ENCODE data around the gene FUT8.

Gene FUT8

DNA sequence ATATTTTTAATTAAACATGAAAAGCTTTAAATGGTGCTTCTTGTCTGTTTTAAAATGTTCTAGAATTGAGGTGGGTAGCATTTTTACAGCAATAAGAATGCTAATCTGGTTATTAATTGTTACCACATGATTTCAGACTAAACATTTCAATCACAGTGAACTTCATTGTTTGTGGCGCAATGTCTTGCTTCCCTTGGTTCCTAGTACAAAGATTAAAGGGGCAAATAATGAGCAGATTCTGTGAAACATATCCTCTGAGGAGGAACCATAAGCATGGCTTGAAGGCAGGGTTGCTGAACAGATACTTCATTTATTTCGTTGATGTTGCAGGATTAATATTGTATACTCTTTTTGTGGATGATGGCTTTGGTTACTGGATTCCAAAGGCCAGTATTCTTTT, 162.1 kb downstream of the FUT8 start:
- no peak for DNase-seq (ENCODE audit: low read depth)
- H3K4me3 ChIP-seq (ENCODE audit: low read depth, low read length), result no peak overlapping the region
- TF ChIP-seq CTCF (IDR thresholded peaks at IDR 0.05; ENCODE audit: control insufficient read depth, extremely low read depth, insufficient read depth), result no peak

DNA sequence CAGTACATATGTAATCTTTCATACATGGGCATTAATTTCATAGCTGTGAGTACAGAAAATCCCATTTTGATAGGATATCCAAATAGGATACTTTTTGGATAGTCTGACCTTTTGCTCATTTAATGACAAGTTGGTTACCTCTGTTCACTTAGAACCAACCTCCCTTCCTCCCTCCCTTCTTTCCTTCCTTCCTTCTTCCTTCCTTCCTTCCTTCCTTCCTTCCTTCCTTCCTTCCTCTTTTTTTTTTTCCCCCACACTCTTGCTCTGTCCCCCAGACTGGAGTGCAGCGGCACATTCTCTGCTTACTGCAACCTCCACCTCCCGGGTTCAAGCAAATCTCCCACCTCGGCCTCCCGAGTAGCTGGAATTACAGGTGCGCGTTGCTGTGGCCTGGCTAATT, 162.9 kb downstream of the FUT8 start:
- no peak overlapping the region for H3K4me3 ChIP-seq (ENCODE audit: low read depth, low read length)
- no peak for TF ChIP-seq CTCF (IDR thresholded peaks at IDR 0.05; ENCODE audit: control insufficient read depth, extremely low read depth, insufficient read depth)
- no peak for DNase-seq (ENCODE audit: low read depth)

- TF ChIP-seq CTCF (IDR thresholded peaks at IDR 0.05; ENCODE audit: control insufficient read depth, extremely low read depth, insufficient read depth), result no peak
- H3K4me3 ChIP-seq (ENCODE audit: low read depth, low read length), result no peak overlapping the region
- no peak for DNase-seq (ENCODE audit: low read depth)
Measured at GRCh38 chr14:65580973-65581372, 168.4 kb downstream of the FUT8 start.

GRCh38 chr14:65581378-65581777, 168.8 kb downstream of the FUT8 start:
- no peak for DNase-seq (ENCODE audit: low read depth)
- TF ChIP-seq CTCF (IDR thresholded peaks at IDR 0.05; ENCODE audit: control insufficient read depth, extremely low read depth, insufficient read depth), result no peak
- no peak overlapping the region for H3K4me3 ChIP-seq (ENCODE audit: low read depth, low read length)

DNA sequence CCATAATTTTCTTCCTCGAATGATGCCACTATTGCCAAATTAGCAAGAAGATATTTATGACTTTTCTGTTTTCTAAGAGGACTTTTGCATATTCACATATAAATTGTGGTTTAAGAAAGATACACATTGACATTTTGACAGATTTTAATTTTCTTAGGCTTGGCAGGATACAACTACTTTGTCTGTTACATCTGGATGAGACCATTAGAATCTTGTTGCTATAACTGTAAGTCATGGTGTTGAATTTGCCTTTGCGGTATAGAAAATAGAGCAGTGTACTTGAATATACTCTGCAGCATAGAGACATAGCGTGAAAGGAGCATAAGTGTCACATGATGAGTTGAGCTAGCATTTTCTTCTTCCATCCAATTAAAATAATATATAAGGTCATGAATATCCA, 169.3 kb downstream of the FUT8 start:
- no peak for TF ChIP-seq CTCF (IDR thresholded peaks at IDR 0.05; ENCODE audit: control insufficient read depth, extremely low read depth, insufficient read depth)
- DNase-seq (ENCODE audit: low read depth), result no peak
- no peak overlapping the region for H3K4me3 ChIP-seq (ENCODE audit: low read depth, low read length)

DNA sequence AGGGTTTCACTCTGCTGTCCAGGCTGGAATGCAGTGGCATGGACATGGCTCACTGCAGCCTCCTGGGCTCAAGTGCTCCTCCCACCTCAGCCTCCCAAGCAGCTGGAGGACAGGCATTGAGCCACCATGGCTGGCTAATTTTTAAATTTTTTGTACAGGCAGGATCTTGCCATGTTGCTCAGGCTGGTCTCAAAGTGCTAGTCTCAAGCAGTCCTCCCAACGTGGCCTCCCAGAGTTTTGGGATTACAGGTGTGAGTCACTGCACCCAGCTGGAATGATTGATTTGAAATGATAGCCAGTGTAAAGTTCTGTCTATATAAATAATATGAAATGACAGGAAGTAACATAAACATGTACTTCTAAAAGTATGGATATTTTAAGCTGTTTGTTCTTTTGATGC, 172.7 kb downstream of the FUT8 start:
- TF ChIP-seq CTCF (IDR thresholded peaks at IDR 0.05; ENCODE audit: control insufficient read depth, extremely low read depth, insufficient read depth), result no peak
- no peak overlapping the region for H3K4me3 ChIP-seq (ENCODE audit: low read depth, low read length)
- DNase-seq (ENCODE audit: low read depth), result no peak

GRCh38 chr14:65588426-65589140, 176.1 kb downstream of the FUT8 start:
- H3K4me3 ChIP-seq (ENCODE audit: low read depth, low read length), result no peak overlapping the region
- no peak for TF ChIP-seq CTCF (IDR thresholded peaks at IDR 0.05; ENCODE audit: control insufficient read depth, extremely low read depth, insufficient read depth)
- DNase-seq (ENCODE audit: low read depth), result peak; percentile 17

Measured in LNCaP clone FGC (cell line).